Mesendoderm (in vitro differentiated cells): ENCODE results near the gene ATXN10.

ENCODE experiments used
- DNase-seq: peaks from one replicate; pipeline ENCODE4 v3.0.0; 2013
- H2AK5ac ChIP-seq: 2 replicates; pipeline ENCODE4 v1.6.1; 2013; ENCODE audit warnings: low read length, inconsistent platforms
- H2BK120ac ChIP-seq: 2 replicates; pipeline ENCODE4 v1.6.1; 2013; ENCODE audit warnings: low read depth, mild to moderate bottlenecking, low read length, moderate library complexity, mixed read lengths
- H2BK15ac ChIP-seq: replicated peaks from 2 replicates; pipeline ENCODE4 v1.6.1; 2013; ENCODE audit warnings: low read depth, mild to moderate bottlenecking, moderate library complexity
- H2BK5ac ChIP-seq: 2 replicates; pipeline ENCODE4 v1.6.1; 2013; ENCODE audit warnings: low read length, inconsistent platforms
- H3K18ac ChIP-seq: 2 replicates; pipeline ENCODE4 v1.6.1; 2013; ENCODE audit warnings: mild to moderate bottlenecking, low read length, mixed read lengths
- H3K23ac ChIP-seq: one replicate; pipeline ENCODE4 v1.6.1; 2013; ENCODE audit warnings: low read length
- H3K27ac ChIP-seq: 2 replicates; pipeline ENCODE4 v1.5.1; 2013; ENCODE audit warnings: low read depth, mild to moderate bottlenecking, inconsistent platforms, low read length, moderate library complexity
- H3K27me3 ChIP-seq: 2 replicates; pipeline ENCODE4 v1.6.1; 2013; ENCODE audit warnings: low read length, control low read depth, mild to moderate bottlenecking, inconsistent platforms; ENCODE audit not compliant: insufficient read depth, poor library complexity
- H3K36me3 ChIP-seq: 2 replicates; pipeline ENCODE4 v1.6.1; 2013; ENCODE audit warnings: low read length, inconsistent platforms; ENCODE audit not compliant: control insufficient read depth, insufficient read depth
- H3K4ac ChIP-seq: one replicate; pipeline ENCODE4 v1.6.1; 2013; ENCODE audit warnings: low read depth, mild to moderate bottlenecking, low read length, moderate library complexity
- H3K4me1 ChIP-seq: 2 replicates; pipeline ENCODE4 v1.6.1; 2013; ENCODE audit warnings: low read depth, low read length, inconsistent platforms; ENCODE audit not compliant: control insufficient read depth
- H3K4me2 ChIP-seq: 2 replicates; pipeline ENCODE4 v1.6.1; 2013; ENCODE audit warnings: low read length
- H3K4me3 ChIP-seq: 2 replicates; pipeline ENCODE4 v1.5.1; 2013; ENCODE audit warnings: mild to moderate bottlenecking, low read length
- H3K56ac ChIP-seq: one replicate; pipeline ENCODE4 v1.6.1; 2013; ENCODE audit warnings: low read length
- H3K79me1 ChIP-seq: 2 replicates; pipeline ENCODE4 v1.6.1; 2013; ENCODE audit warnings: low read length, inconsistent platforms
- H3K79me2 ChIP-seq: 2 replicates; pipeline ENCODE4 v1.6.1; 2013; ENCODE audit warnings: mild to moderate bottlenecking, low read length; ENCODE audit not compliant: control insufficient read depth, insufficient read depth
- H3K9ac ChIP-seq: 2 replicates; pipeline ENCODE4 v1.6.1; 2013; ENCODE audit warnings: low read length, inconsistent platforms
- H4K5ac ChIP-seq: one replicate; pipeline ENCODE4 v1.6.1; 2013; ENCODE audit warnings: low read length
- H4K8ac ChIP-seq: one replicate; pipeline ENCODE4 v1.6.1; 2013; ENCODE audit warnings: low read depth, mild to moderate bottlenecking, control low read depth, low read length, moderate library complexity
- WGBS: extraction: QIAGEN DNeasy Blood & Tissue Kit; methylation state at CpG from one replicate; pipeline ENCODE4 v1.1.7; 2013; ENCODE audit warnings: low lambda C conversion rate, missing lambda C conversion rate; ENCODE audit not compliant: insufficient coverage; ENCODE audit errors: extremely low coverage; 5-methylcytosine and 5-hydroxymethylcytosine counted together

The ATXN10 gene

DNA sequence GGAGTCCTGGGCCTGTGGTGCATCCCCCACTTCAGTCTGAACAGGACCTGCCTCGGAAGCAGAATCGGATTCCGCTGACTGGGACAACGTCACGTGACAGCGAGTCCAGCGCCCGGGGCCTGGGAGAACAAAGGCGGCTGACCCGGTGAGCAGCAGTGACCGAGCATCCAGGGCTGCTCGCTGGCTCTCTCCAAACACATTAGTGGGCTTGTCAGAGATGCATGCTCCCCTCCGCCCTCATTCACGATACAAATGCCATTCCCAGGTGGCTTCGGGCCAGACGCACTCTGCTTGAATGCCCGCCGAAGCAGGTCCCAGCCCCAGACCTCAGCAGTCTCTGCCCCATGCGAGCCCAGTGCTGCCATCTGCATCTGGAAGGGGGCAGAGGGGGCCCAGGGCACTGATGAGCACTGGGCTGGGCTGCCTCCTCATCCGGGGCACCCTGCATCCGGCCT, 214.3 kb downstream of the ATXN10 start:
- Histone ChIP-seq H3K27ac (no peak overlapping the region), H3K27me3 (peaks cover 6% of the 10 kb centered on the region)

GRCh38 chr22:45886540-45886939, 214.9 kb downstream of the ATXN10 start:
- H3K79me1 ChIP-seq, result no peaks in the 10 kb centered on the region
- H4K8ac ChIP-seq, result no peak overlapping the region
- no peaks in the 10 kb centered on the region for H3K79me2 ChIP-seq
- H3K23ac ChIP-seq, result no peak overlapping the region
- H2BK15ac ChIP-seq, result no peak overlapping the region
- no peak overlapping the region for H3K9ac ChIP-seq
- peaks cover under 1% of the 10 kb centered on the region for H3K27me3 ChIP-seq
- H3K4me3 ChIP-seq, result no peak overlapping the region
- H3K4ac ChIP-seq, result no peak overlapping the region
- H2BK120ac ChIP-seq, result no peak overlapping the region
- WGBS, result no CpG with 5 or more reads among the region's 7 CpGs
- no peak overlapping the region for H3K18ac ChIP-seq
- no peak overlapping the region for H3K4me2 ChIP-seq
- no peak for DNase-seq
- H3K56ac ChIP-seq, result no peak overlapping the region
- no peak overlapping the region for H3K27ac ChIP-seq
- H3K36me3 ChIP-seq, result no peaks in the 10 kb centered on the region
- H2AK5ac ChIP-seq, result no peak overlapping the region
- H4K5ac ChIP-seq, result no peak overlapping the region
- H2BK5ac ChIP-seq, result no peak overlapping the region
- no peaks in the 10 kb centered on the region for H3K4me1 ChIP-seq

More for the DNA sequence above, 214.3 kb downstream of the ATXN10 start:
- no peak for DNase-seq
- H3K4ac ChIP-seq, result no peak overlapping the region
- no peak overlapping the region for H2BK5ac ChIP-seq
- H3K4me3 ChIP-seq, result no peak overlapping the region
- H3K18ac ChIP-seq, result no peak overlapping the region
- no peak overlapping the region for H3K23ac ChIP-seq
- no peaks in the 10 kb centered on the region for H3K36me3 ChIP-seq
- no peak overlapping the region for H2BK15ac ChIP-seq
- H4K5ac ChIP-seq, result no peak overlapping the region
- no peak overlapping the region for H3K4me2 ChIP-seq
- H3K4me1 ChIP-seq, result no peaks in the 10 kb centered on the region
- no peak overlapping the region for H4K8ac ChIP-seq
- no peak overlapping the region for H3K56ac ChIP-seq
- H2BK120ac ChIP-seq, result no peak overlapping the region
- no CpG with 5 or more reads among the region's 21 CpGs for WGBS
- H3K79me2 ChIP-seq, result no peaks in the 10 kb centered on the region
- no peaks in the 10 kb centered on the region for H3K79me1 ChIP-seq
- H2AK5ac ChIP-seq, result no peak overlapping the region
- H3K9ac ChIP-seq, result no peak overlapping the region

- no peak overlapping the region for H3K4me2 ChIP-seq
- H2BK120ac ChIP-seq, result no peak overlapping the region
- H4K8ac ChIP-seq, result no peak overlapping the region
- no peak overlapping the region for H3K4me3 ChIP-seq
- no peak overlapping the region for H3K4ac ChIP-seq
- H3K36me3 ChIP-seq, result no peaks in the 10 kb centered on the region
- no peak overlapping the region for H3K27ac ChIP-seq
- H2BK5ac ChIP-seq, result no peak overlapping the region
- H2BK15ac ChIP-seq, result no peak overlapping the region
- H3K23ac ChIP-seq, result no peak overlapping the region
- no peak for DNase-seq
- no peak overlapping the region for H3K9ac ChIP-seq
- WGBS, result no CpG with 5 or more reads among the region's 22 CpGs
- H3K79me2 ChIP-seq, result no peaks in the 10 kb centered on the region
- H3K79me1 ChIP-seq, result no peaks in the 10 kb centered on the region
- no peaks in the 10 kb centered on the region for H3K4me1 ChIP-seq
- H3K18ac ChIP-seq, result no peak overlapping the region
- H2AK5ac ChIP-seq, result no peak overlapping the region
- H3K27me3 ChIP-seq, result no peaks in the 10 kb centered on the region
- no peak overlapping the region for H4K5ac ChIP-seq
- no peak overlapping the region for H3K56ac ChIP-seq
Observed at GRCh38 chr22:45887202-45888131, 215.8 kb downstream of the ATXN10 start.

- Histone ChIP-seq H4K5ac (no peak overlapping the region), H2AK5ac (no peak overlapping the region), H3K36me3 (no peaks in the 10 kb centered on the region), H3K79me1 (no peaks in the 10 kb centered on the region), H3K4me2 (no peak overlapping the region), H3K4me3 (no peak overlapping the region), H3K27ac (no peak overlapping the region), H3K56ac (no peak overlapping the region), H3K23ac (no peak overlapping the region), H3K4ac (no peak overlapping the region), H3K79me2 (no peaks in the 10 kb centered on the region), H3K27me3 (no peaks in the 10 kb centered on the region), H4K8ac (no peak overlapping the region), H3K18ac (no peak overlapping the region), H2BK15ac (no peak overlapping the region), H3K9ac (no peak overlapping the region), H2BK5ac (no peak overlapping the region), H3K4me1 (no peaks in the 10 kb centered on the region), H2BK120ac (no peak overlapping the region)
- whole genome bisulfite sequencing, result no CpG with 5 or more reads among the region's 27 CpGs
- DNase-seq, result no peak
Observed at GRCh38 chr22:45888221-45889092, 216.8 kb downstream of the ATXN10 start.

GRCh38 chr22:45889093-45889538, 217.5 kb downstream of the ATXN10 start:
- H3K9ac ChIP-seq, result no peak overlapping the region
- no peaks in the 10 kb centered on the region for H3K79me1 ChIP-seq
- H4K5ac ChIP-seq, result no peak overlapping the region
- WGBS, result no CpG with 5 or more reads among the region's 10 CpGs
- no peak overlapping the region for H3K4ac ChIP-seq
- H3K36me3 ChIP-seq, result no peaks in the 10 kb centered on the region
- H3K23ac ChIP-seq, result peak overlapping the region; percentile 45
- H3K79me2 ChIP-seq, result no peaks in the 10 kb centered on the region
- no peak overlapping the region for H2BK15ac ChIP-seq
- H2AK5ac ChIP-seq, result no peak overlapping the region
- H4K8ac ChIP-seq, result no peak overlapping the region
- no peak overlapping the region for H2BK120ac ChIP-seq
- no peak overlapping the region for H3K18ac ChIP-seq
- H3K27me3 ChIP-seq, result no peaks in the 10 kb centered on the region
- no peak for DNase-seq
- no peak overlapping the region for H2BK5ac ChIP-seq
- no peak overlapping the region for H3K4me2 ChIP-seq
- H3K27ac ChIP-seq, result no peak overlapping the region
- H3K4me3 ChIP-seq, result no peak overlapping the region
- no peak overlapping the region for H3K56ac ChIP-seq
- no peaks in the 10 kb centered on the region for H3K4me1 ChIP-seq
